HepG2 (cell line): Measurements from ENCODE around the gene COX6A2. TPM values are rescaled to one million over a fixed set of nuclear protein-coding genes. Genes with fewer than 3 reads are reported as not detected.

Experiments
- AHR ChIP-seq: IDR thresholded peaks from 2 replicates; pipeline ENCODE4 v1.6.1; 2018; ENCODE audit warnings: missing genetic modification reagents, missing compliant biosample characterization
- CEBPB ChIP-seq: IDR thresholded peaks from 2 replicates; pipeline ENCODE4 v1.6.1; 2011; ENCODE audit warnings: low read depth, low read length, improper control_type of control experiment, borderline replicate concordance
- EP300 ChIP-seq, 3 experiments: sonication (generic) in 1 of 3; formaldehyde crosslinking in 1 of 3; IDR thresholded peaks; 2 replicates each; pipeline versions ENCODE4 v1.5.1 to v1.6.1; 2011 to 2020; ENCODE audit warnings: low read depth in 2 of 3, low read length in 2 of 3, borderline replicate concordance in 1 of 3, improper control_type of control experiment in 1 of 3, mild to moderate bottlenecking in 1 of 3, missing genetic modification reagents in 1 of 3, moderate library complexity in 1 of 3
- GATA4 ChIP-seq: sonication (generic); IDR thresholded peaks from 2 replicates; pipeline ENCODE4 v1.6.1; 2016; ENCODE audit warnings: antibody characterized with exemption, low read depth, borderline replicate concordance
- HIVEP1 ChIP-seq: sonication (generic); formaldehyde crosslinking; IDR thresholded peaks from 2 replicates; pipeline ENCODE4 v1.4.0; 2020; ENCODE audit warnings: mild to moderate bottlenecking, missing genetic modification reagents
- LCORL ChIP-seq, 2 experiments: fragments of 450-650 bp in 1 of 2; sonication (generic) in 1 of 2; formaldehyde crosslinking in 1 of 2; IDR thresholded peaks; 2 replicates each; pipeline versions ENCODE4 v1.5.0 to v1.6.1; 2017 to 2020; ENCODE audit warnings: antibody characterized with exemption in 1 of 2, missing genetic modification reagents in 1 of 2
- NAIF1 ChIP-seq: sonication (generic); formaldehyde crosslinking; IDR thresholded peaks from 2 replicates; pipeline ENCODE4 v1.5.0; 2020; ENCODE audit warnings: mild to moderate bottlenecking, missing genetic modification reagents, borderline replicate concordance
- NR3C1 ChIP-seq: sonication (generic); formaldehyde crosslinking; IDR thresholded peaks from 2 replicates; pipeline ENCODE4 v1.4.0; 2020; ENCODE audit warnings: missing genetic modification reagents
- PAWR ChIP-seq: sonication (generic); formaldehyde crosslinking; IDR thresholded peaks from 2 replicates; pipeline ENCODE4 v1.4.0; 2020; ENCODE audit warnings: missing genetic modification reagents, mild to moderate bottlenecking, borderline replicate concordance
- RBFOX2 ChIP-seq: fragments of 200-400 bp; formaldehyde crosslinking; IDR thresholded peaks from 2 replicates; pipeline ENCODE4 v1.6.1; 2017; ENCODE audit warnings: low read depth, mild to moderate bottlenecking, low read length
- RELA ChIP-seq: sonication (generic); formaldehyde crosslinking; IDR thresholded peaks from 2 replicates; pipeline ENCODE4 v1.4.0; 2020; ENCODE audit warnings: missing genetic modification reagents
- RFX5 ChIP-seq: IDR thresholded peaks from 2 replicates; pipeline ENCODE4 v1.6.1; 2011; ENCODE audit warnings: low read depth, low read length, improper control_type of control experiment
- SATB2 ChIP-seq: sonication (generic); formaldehyde crosslinking; IDR thresholded peaks from 2 replicates; pipeline ENCODE4 v1.5.0; 2020; ENCODE audit warnings: missing genetic modification reagents
- TP53 ChIP-seq: sonication (generic); formaldehyde crosslinking; conservative IDR thresholded peaks from 2 replicates; pipeline ENCODE4 v1.4.0; 2020; ENCODE audit warnings: missing genetic modification reagents
- ZC3H4 ChIP-seq: sonication (generic); formaldehyde crosslinking; IDR thresholded peaks from 2 replicates; pipeline ENCODE4 v1.4.0; 2020; ENCODE audit warnings: missing genetic modification reagents, borderline replicate concordance
- ZMAT3 ChIP-seq: sonication (generic); formaldehyde crosslinking; conservative IDR thresholded peaks from 2 replicates; pipeline ENCODE4 v1.7.0; 2021; ENCODE audit warnings: missing genetic modification reagents
- ZMYM2 ChIP-seq: sonication (generic); formaldehyde crosslinking; IDR thresholded peaks from 2 replicates; pipeline ENCODE4 v1.8.0; 2022; ENCODE audit warnings: mild to moderate bottlenecking, missing genetic modification reagents
- ZNF343 ChIP-seq: sonication (generic); formaldehyde crosslinking; IDR thresholded peaks from 2 replicates; pipeline ENCODE4 v1.4.0; 2020; ENCODE audit warnings: mild to moderate bottlenecking, missing genetic modification reagents
- ZNF468 ChIP-seq: sonication (generic); formaldehyde crosslinking; IDR thresholded peaks from 2 replicates; pipeline ENCODE4 v1.8.0; 2022; ENCODE audit warnings: mild to moderate bottlenecking, moderate library complexity, missing genetic modification reagents
- ZNF562 ChIP-seq: sonication (generic); formaldehyde crosslinking; IDR thresholded peaks from 2 replicates; pipeline ENCODE4 v1.8.0; 2022; ENCODE audit warnings: missing genetic modification reagents, borderline replicate concordance
- ZNF629 ChIP-seq: sonication (generic); formaldehyde crosslinking; conservative IDR thresholded peaks from 2 replicates; pipeline ENCODE4 v1.5.0; 2020; ENCODE audit warnings: missing genetic modification reagents
- ZNF709 ChIP-seq: sonication (generic); formaldehyde crosslinking; IDR thresholded peaks from 2 replicates; pipeline ENCODE4 v1.5.0; 2020; ENCODE audit warnings: mild to moderate bottlenecking, missing genetic modification reagents
- polyA plus RNA-seq, 8 experiments: library from polyadenylated mRNA; depleted of rRNA in 3 of 8; stranded (reverse) in 7 of 8; unstranded in 1 of 8; fragments of >200 nt; fragmentation: Illumina TruSeq in 4 of 8; extraction: Trizol in 4 of 8; gene quantifications; 2 replicates each; pipeline versions ENCODE4 v1.2.1 to v1.2.3, GENCODE V29; 2011 to 2016; ENCODE audit warnings: low read depth in 4 of 8, missing spikeins in 1 of 8, mixed read lengths in 1 of 8; ENCODE audit not compliant: insufficient read depth in 1 of 8
- total RNA-seq, 5 experiments: library from RNA; depleted of rRNA; stranded (reverse); fragments of >200 nt; fragmentation: Illumina TruSeq; extraction: Trizol; gene quantifications; 2 replicates each; pipeline ENCODE4 v1.2.3, GENCODE V29; 2016; ENCODE audit warnings: low read depth in 1 of 5
- TF ChIP-seq, protein P1 (sequence below): sonication (generic); formaldehyde crosslinking; IDR thresholded peaks from 2 replicates; pipeline ENCODE4 v1.4.0; 2020; ENCODE audit warnings: low read depth, mild to moderate bottlenecking, missing genetic modification reagents
- TF ChIP-seq, protein P2 (sequence below): sonication (generic); formaldehyde crosslinking; IDR thresholded peaks from 2 replicates; pipeline ENCODE4 v1.5.0; 2020; ENCODE audit warnings: mild to moderate bottlenecking, missing genetic modification reagents
- TF ChIP-seq, protein P3 (sequence below): IDR thresholded peaks from 2 replicates; pipeline ENCODE4 v1.6.1; 2016; ENCODE audit warnings: mild to moderate bottlenecking

COX6A2 gene
- total and polyA plus RNA-seq, 2 of the 13 experiments (the other 11 are each of a cell fraction or from before 2014, with no cell fraction given) = not detected

DNA sequence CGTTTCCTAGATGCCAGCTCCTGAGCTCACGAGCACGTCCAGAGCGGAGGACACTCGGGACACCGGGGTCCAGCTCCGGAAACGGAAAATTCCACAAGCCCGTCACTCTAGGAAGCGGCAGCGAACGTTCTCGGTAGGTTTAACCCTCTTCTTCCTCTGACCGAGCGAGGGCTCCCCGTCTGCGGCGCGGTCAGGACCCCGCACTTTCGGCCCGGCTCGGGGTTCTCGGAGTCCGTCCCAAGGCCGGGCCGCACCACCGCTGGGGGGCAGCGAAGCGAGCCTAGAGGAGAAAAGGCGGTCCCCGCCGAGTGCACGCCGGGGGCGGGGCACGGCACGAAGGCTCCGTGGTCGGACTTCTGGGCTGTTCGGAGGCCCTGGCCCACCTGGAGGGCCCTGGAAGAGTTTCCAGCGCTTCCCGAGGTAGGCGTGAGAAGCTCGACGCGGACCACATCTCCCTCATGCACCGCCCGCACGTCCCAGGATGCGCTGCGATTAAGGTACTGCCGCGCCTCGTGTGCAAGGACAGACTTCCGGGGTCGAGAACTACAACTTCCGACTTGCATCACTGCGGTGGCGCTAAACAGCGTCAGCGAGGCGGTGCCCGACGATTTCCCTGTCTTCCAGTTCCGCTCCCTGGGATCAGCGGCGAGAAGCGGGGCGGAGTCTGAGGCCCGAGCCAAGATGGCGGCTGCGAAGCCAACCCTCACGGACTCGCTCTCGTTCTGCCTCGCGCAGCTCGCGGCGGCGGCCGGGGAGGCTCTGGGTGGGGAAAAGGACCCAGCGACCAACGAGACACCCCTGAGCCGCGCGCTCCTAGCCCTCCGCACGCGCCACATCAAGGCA, 30.9 kb upstream of the COX6A2 start, which contains the start of gene ARMC5 (continued):
- TF ChIP-seq TP53 (CRISPR knock-in tag) (peak; percentile 71; the same call in 1 of the 2 replicates), ZC3H4 (CRISPR knock-in tag) (0 out of 2 replicates have a peak, but pooled peaks have one; percentile 21), ZMAT3 (peak; percentile 90; the same call in 1 of the 2 replicates), ZNF343 (CRISPR knock-in tag) (peak; percentile 71), HIVEP1 (CRISPR knock-in tag) (peak; percentile 95), NAIF1 (peak; percentile 38), ZNF629 (peak; percentile 8), EP300 (IDR thresholded peaks at IDR 0.05; ENCODE audit: low read depth in 2 of 2, low read length in 2 of 2) (no peak; a peak in 1 of 4 replicates), EP300 (CRISPR knock-in tag; IDR thresholded peaks at IDR 0.05; ENCODE audit: borderline replicate concordance) (peak; percentile 72), RFX5 (no peak), ZNF709 (peak; percentile 92), ZNF468 (CRISPR knock-in tag) (peak; percentile 94; the same call in 1 of the 2 replicates), RBFOX2 (peak; percentile 98), PAWR (CRISPR knock-in tag) (no peak), LCORL (IDR thresholded peaks at IDR 0.05) (no peak), LCORL (CRISPR knock-in tag; IDR thresholded peaks at IDR 0.05) (peak; percentile 91), NR3C1 (CRISPR knock-in tag) (no peak), ZMYM2 (no peak), AHR (CRISPR knock-in tag) (peak; percentile 89), ZNF562 (CRISPR knock-in tag) (no peak), SATB2 (CRISPR knock-in tag) (peak; percentile 84; the same call in 1 of the 2 replicates), RELA (CRISPR knock-in tag) (no peak), CEBPB (peak; percentile 93), GATA4 (peak; percentile 65; the same call in 1 of the 2 replicates)
- TF ChIP-seq, protein P1, sequence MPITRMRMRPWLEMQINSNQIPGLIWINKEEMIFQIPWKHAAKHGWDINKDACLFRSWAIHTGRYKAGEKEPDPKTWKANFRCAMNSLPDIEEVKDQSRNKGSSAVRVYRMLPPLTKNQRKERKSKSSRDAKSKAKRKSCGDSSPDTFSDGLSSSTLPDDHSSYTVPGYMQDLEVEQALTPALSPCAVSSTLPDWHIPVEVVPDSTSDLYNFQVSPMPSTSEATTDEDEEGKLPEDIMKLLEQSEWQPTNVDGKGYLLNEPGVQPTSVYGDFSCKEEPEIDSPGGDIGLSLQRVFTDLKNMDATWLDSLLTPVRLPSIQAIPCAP = no peak; the same call in 1 of the 2 replicates
- TF ChIP-seq, protein P2, sequence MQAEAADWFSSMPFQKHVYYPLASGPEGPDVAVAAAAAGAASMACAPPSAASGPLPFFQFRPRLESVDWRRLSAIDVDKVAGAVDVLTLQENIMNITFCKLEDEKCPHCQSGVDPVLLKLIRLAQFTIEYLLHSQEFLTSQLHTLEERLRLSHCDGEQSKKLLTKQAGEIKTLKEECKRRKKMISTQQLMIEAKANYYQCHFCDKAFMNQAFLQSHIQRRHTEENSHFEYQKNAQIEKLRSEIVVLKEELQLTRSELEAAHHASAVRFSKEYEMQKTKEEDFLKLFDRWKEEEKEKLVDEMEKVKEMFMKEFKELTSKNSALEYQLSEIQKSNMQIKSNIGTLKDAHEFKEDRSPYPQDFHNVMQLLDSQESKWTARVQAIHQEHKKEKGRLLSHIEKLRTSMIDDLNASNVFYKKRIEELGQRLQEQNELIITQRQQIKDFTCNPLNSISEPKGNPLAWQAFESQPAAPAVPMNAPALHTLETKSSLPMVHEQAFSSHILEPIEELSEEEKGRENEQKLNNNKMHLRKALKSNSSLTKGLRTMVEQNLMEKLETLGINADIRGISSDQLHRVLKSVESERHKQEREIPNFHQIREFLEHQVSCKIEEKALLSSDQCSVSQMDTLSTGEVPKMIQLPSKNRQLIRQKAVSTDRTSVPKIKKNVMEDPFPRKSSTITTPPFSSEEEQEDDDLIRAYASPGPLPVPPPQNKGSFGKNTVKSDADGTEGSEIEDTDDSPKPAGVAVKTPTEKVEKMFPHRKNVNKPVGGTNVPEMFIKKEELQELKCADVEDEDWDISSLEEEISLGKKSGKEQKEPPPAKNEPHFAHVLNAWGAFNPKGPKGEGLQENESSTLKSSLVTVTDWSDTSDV (CRISPR knock-in tag) = peak; percentile 58; the same call in 1 of the 2 replicates
- TF ChIP-seq, protein P3, sequence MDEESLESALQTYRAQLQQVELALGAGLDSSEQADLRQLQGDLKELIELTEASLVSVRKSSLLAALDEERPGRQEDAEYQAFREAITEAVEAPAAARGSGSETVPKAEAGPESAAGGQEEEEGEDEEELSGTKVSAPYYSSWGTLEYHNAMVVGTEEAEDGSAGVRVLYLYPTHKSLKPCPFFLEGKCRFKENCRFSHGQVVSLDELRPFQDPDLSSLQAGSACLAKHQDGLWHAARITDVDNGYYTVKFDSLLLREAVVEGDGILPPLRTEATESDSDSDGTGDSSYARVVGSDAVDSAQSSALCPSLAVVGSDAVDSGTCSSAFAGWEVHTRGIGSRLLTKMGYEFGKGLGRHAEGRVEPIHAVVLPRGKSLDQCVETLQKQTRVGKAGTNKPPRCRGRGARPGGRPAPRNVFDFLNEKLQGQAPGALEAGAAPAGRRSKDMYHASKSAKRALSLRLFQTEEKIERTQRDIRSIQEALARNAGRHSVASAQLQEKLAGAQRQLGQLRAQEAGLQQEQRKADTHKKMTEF (CRISPR knock-in tag) = peak; percentile 98
